ENCODE measurements around the gene SEPTIN7. TPM values are rescaled to one million over a fixed set of nuclear protein-coding genes. Genes with fewer than 3 reads are reported as not detected.

The SEPTIN7 gene
- total RNA-seq, 2 donors from 2014 or later, result 107 to 164 TPM

- Histone ChIP-seq H3K9me3 (no peaks in the 10 kb centered on the region), H3K9ac (ENCODE audit: low read depth in 2 of 2, low read length in 2 of 2) (no peak overlapping the region), H3K4me1 (no peaks in the 10 kb centered on the region), H3K27ac (no peak overlapping the region), H3K27me3 (no peaks in the 10 kb centered on the region), H3K36me3 (no peaks in the 10 kb centered on the region), H3K4me3 (no peak overlapping the region)
- intact Hi-C loops (cut with DNase I), result no loop called here
- DNase-seq, result no peak
- TF ChIP-seq CTCF (IDR thresholded peaks at IDR 0.05), result no peak
Observed at GRCh38 chr7:35839860-35840854, 39.3 kb downstream of the SEPTIN7 start.

GRCh38 chr7:35846816-35847412 lies 46.1 kb downstream of the SEPTIN7 start:
- Histone ChIP-seq H3K27me3 (no peaks in the 10 kb centered on the region), H3K27ac (no peak overlapping the region), H3K36me3 (no peaks in the 10 kb centered on the region), H3K9ac (ENCODE audit: low read depth in 2 of 2, low read length in 2 of 2) (no peak overlapping the region), H3K4me3 (no peak overlapping the region), H3K4me1 (no peaks in the 10 kb centered on the region), H3K9me3 (no peaks in the 10 kb centered on the region)
- no peak for DNase-seq
- no peak for TF ChIP-seq CTCF (IDR thresholded peaks at IDR 0.05)
- intact Hi-C loops (cut with DNase I), result no loop called here

GRCh38 chr7:35848725-35849124 lies 47.9 kb downstream of the SEPTIN7 start:
- Histone ChIP-seq H3K4me1 (no peaks in the 10 kb centered on the region), H3K9ac (ENCODE audit: low read depth in 2 of 2, low read length in 2 of 2) (no peak overlapping the region), H3K36me3 (no peaks in the 10 kb centered on the region), H3K4me3 (no peak overlapping the region), H3K9me3 (no peaks in the 10 kb centered on the region), H3K27ac (no peak overlapping the region), H3K27me3 (no peaks in the 10 kb centered on the region)
- no peak for TF ChIP-seq CTCF (IDR thresholded peaks at IDR 0.05)
- intact Hi-C loops (cut with DNase I), result no loop called here
- DNase-seq, result no peak

- no peaks in the 10 kb centered on the region for H3K9me3 ChIP-seq
- no peak overlapping the region for H3K27ac ChIP-seq
- H3K27me3 ChIP-seq, result no peaks in the 10 kb centered on the region
- no peak for DNase-seq
- H3K4me1 ChIP-seq, result no peaks in the 10 kb centered on the region
- intact Hi-C loops (cut with DNase I), result no loop called here
- no peaks in the 10 kb centered on the region for H3K36me3 ChIP-seq
- no peak overlapping the region for H3K4me3 ChIP-seq
- no peak for TF ChIP-seq CTCF (IDR thresholded peaks at IDR 0.05)
- no peak overlapping the region for H3K9ac ChIP-seq (ENCODE audit: low read depth in 2 of 2, low read length in 2 of 2)
Observed at GRCh38 chr7:35849158-35849831, 48.4 kb downstream of the SEPTIN7 start.

GRCh38 chr7:35849954-35850353 lies 49.1 kb downstream of the SEPTIN7 start:
- H3K4me3 ChIP-seq, result no peak overlapping the region
- H3K9ac ChIP-seq (ENCODE audit: low read depth in 2 of 2, low read length in 2 of 2), result no peak overlapping the region
- no peak overlapping the region for H3K27ac ChIP-seq
- no peak for TF ChIP-seq CTCF (IDR thresholded peaks at IDR 0.05)
- H3K9me3 ChIP-seq, result no peaks in the 10 kb centered on the region
- no peak for DNase-seq
- intact Hi-C loops (cut with DNase I), result no loop called here
- H3K27me3 ChIP-seq, result no peaks in the 10 kb centered on the region
- H3K4me1 ChIP-seq, result no peaks in the 10 kb centered on the region
- H3K36me3 ChIP-seq, result no peaks in the 10 kb centered on the region
